Activated CD4-positive, alpha-beta T cell treated with anti-CD3 and anti-CD28 coated beads, Interleukin-10, Interleukin-2, amounts not matched to agents 100 ng/mL and 50 ng/mL, durations not matched to agents 16 hours and 8 hours (primary cell): Measurements from ENCODE around the gene NFE2L2.
"Not testable (repeated sequence)": the region's sequence is repeated elsewhere in the genome, so short reads cannot be mapped to it uniquely, and the experiment has no call there.

Source experiments
- DNase-seq: peaks from one replicate; pipeline ENCODE4 v3.0.0-alpha.2; 2020

NFE2L2 gene

GRCh38 chr2:177232098-177232704 is 32.3 kb downstream of the NFE2L2 start:
- DNase-seq: no peak

- no peak for DNase-seq
Measured at GRCh38 chr2:177231270-177231669, 33.3 kb downstream of the NFE2L2 start.

GRCh38 chr2:177229442-177230242 is 34.9 kb downstream of the NFE2L2 start:
- DNase-seq: no peak

- DNase-seq: no peak
Measured at GRCh38 chr2:177225965-177226360, 38.6 kb downstream of the NFE2L2 start.

- not testable (repeated sequence) for DNase-seq
Measured at GRCh38 chr2:177223436-177223835, 41.1 kb downstream of the NFE2L2 start.

GRCh38 chr2:177221970-177222369 is 42.6 kb downstream of the NFE2L2 start:
- DNase-seq: no peak

- DNase-seq: no peak
Measured at GRCh38 chr2:177221534-177221933, 43.0 kb downstream of the NFE2L2 start.

GRCh38 chr2:177219787-177220186 is 44.7 kb downstream of the NFE2L2 start:
- not testable (repeated sequence) for DNase-seq

- no peak for DNase-seq
Measured at GRCh38 chr2:177217247-177217843, 47.2 kb downstream of the NFE2L2 start.

GRCh38 chr2:177212891-177213856 is 51.4 kb downstream of the NFE2L2 start:
- DNase-seq: peak; percentile 96

- peak; percentile 100 for DNase-seq
Measured at GRCh38 chr2:177212106-177212890, 52.2 kb downstream of the NFE2L2 start, which contains the start of gene HNRNPA3. TSS of gene HNRNPA3 (plus strand) at chr2:177212794. CDS start at chr2:177212800, 6 bp downstream.

- DNase-seq: no peak
Measured at GRCh38 chr2:177211576-177212105, 52.9 kb downstream of the NFE2L2 start.

- no peak for DNase-seq
Measured at GRCh38 chr2:177211169-177211568, 53.4 kb downstream of the NFE2L2 start.

- peak; percentile 53 for DNase-seq
Measured at GRCh38 chr2:177207101-177207500, 57.4 kb downstream of the NFE2L2 start.

- DNase-seq: no peak
Measured at GRCh38 chr2:177204417-177204816, 60.1 kb downstream of the NFE2L2 start.

- DNase-seq: no peak
Measured at GRCh38 chr2:177201919-177202346, 62.6 kb downstream of the NFE2L2 start.

GRCh38 chr2:177200419-177200818 is 64.1 kb downstream of the NFE2L2 start:
- DNase-seq: not testable (repeated sequence)

- no peak for DNase-seq
Measured at GRCh38 chr2:177195194-177195593, 69.3 kb downstream of the NFE2L2 start.

- peak; percentile 44 for DNase-seq
Measured at GRCh38 chr2:177193240-177193639, 71.3 kb downstream of the NFE2L2 start.

GRCh38 chr2:177192788-177193187 is 71.7 kb downstream of the NFE2L2 start:
- DNase-seq: no peak

GRCh38 chr2:177190941-177191340 is 73.6 kb downstream of the NFE2L2 start:
- DNase-seq: no peak
